CD8-positive, alpha-beta memory T cell (primary cell): Measurements from ENCODE around the gene SPATA12. TPM values are rescaled to one million over a fixed set of nuclear protein-coding genes. Genes with fewer than 3 reads are reported as not detected.

Experiments used
- CTCF ChIA-PET: fragments of 350-600 bp; sonication (Branson Sonifier 250); formaldehyde crosslinking; loops from one replicate; lab custom pipeline; 2021; ENCODE audit warnings: antibody characterized with exemption; lab: Charles Lee
- POLR2A ChIA-PET: fragments of 350-600 bp; sonication (Branson Sonifier 250); formaldehyde crosslinking; loops from one replicate; lab custom pipeline; 2021; ENCODE audit warnings: antibody characterized with exemption; lab: Charles Lee
- DNase-seq, 5 donors: peaks; one replicate each; pipeline versions ENCODE4 v3.0.0 to v3.0.0-alpha.2; 2020 to 2022; ENCODE audit warnings: mixed read lengths in 1 of 5
- H3K27ac ChIP-seq: one replicate; pipeline ENCODE4 v1.7.0; 2013; ENCODE audit warnings: low read depth, mild to moderate bottlenecking, low read length, moderate library complexity
- H3K27me3 ChIP-seq: 2 replicates; pipeline ENCODE4 v1.7.0; 2013; ENCODE audit warnings: low read length, mild to moderate bottlenecking; ENCODE audit not compliant: insufficient read depth, poor library complexity, severe bottlenecking
- H3K36me3 ChIP-seq: 2 replicates; pipeline ENCODE4 v1.7.0; 2013; ENCODE audit warnings: mild to moderate bottlenecking, low read length, moderate library complexity; ENCODE audit not compliant: insufficient read depth
- H3K4me1 ChIP-seq: 2 replicates; pipeline ENCODE4 v1.7.0; 2013; ENCODE audit warnings: mild to moderate bottlenecking, low read length, moderate library complexity; ENCODE audit not compliant: insufficient read depth
- H3K4me3 ChIP-seq: 2 replicates; pipeline ENCODE4 v1.7.0; 2013; ENCODE audit warnings: mild to moderate bottlenecking, low read length
- H3K9me3 ChIP-seq: 2 replicates; pipeline ENCODE4 v1.7.0; 2013; ENCODE audit warnings: mild to moderate bottlenecking, low read length
- H3K27ac Mint-ChIP-seq, 8 donors: one replicate each; pipeline ENCODE4 v1.8.0; 2020 to 2021; ENCODE audit warnings: mixed read lengths in 8 of 8, mild to moderate bottlenecking in 6 of 8, inconsistent platforms in 3 of 8, moderate library complexity in 3 of 8
- H3K27me3 Mint-ChIP-seq, 2 donors: one replicate each; pipeline ENCODE4 v1.8.0; 2020 to 2021; ENCODE audit warnings: mixed read lengths in 2 of 2, mild to moderate bottlenecking in 1 of 2, moderate library complexity in 1 of 2
- H3K36me3 Mint-ChIP-seq, 3 donors: one replicate each; pipeline ENCODE4 v1.8.0; 2020 to 2021; ENCODE audit warnings: mixed read lengths in 3 of 3, inconsistent platforms in 1 of 3, mild to moderate bottlenecking in 1 of 3
- H3K4me1 Mint-ChIP-seq, 3 donors: one replicate each; pipeline ENCODE4 v1.8.0; 2020 to 2021; ENCODE audit warnings: mixed read lengths in 3 of 3, inconsistent platforms in 1 of 3, mild to moderate bottlenecking in 1 of 3
- H3K4me3 Mint-ChIP-seq, 7 donors: one replicate each; pipeline ENCODE4 v1.8.0; 2020 to 2021; ENCODE audit warnings: mixed read lengths in 7 of 7, mild to moderate bottlenecking in 6 of 7, moderate library complexity in 4 of 7, inconsistent platforms in 2 of 7
- H3K9me3 Mint-ChIP-seq, 5 donors: one replicate each; pipeline ENCODE4 v1.8.0; 2020 to 2022; ENCODE audit warnings: mixed read lengths in 5 of 5, mild to moderate bottlenecking in 3 of 5, moderate library complexity in 2 of 5, inconsistent platforms in 1 of 5
- polyA plus RNA-seq: library from polyadenylated mRNA; unstranded; fragments of 300-500 nt; fragmentation: Illumina TruSeq; gene quantifications from one replicate; pipeline ENCODE4 v1.2.3, GENCODE V29; 2021
- total RNA-seq, 2 experiments: library from RNA; stranded (reverse); gene quantifications; one replicate each; pipeline ENCODE4 v1.2.3, GENCODE V29; 2021

SPATA12 gene, protein sequence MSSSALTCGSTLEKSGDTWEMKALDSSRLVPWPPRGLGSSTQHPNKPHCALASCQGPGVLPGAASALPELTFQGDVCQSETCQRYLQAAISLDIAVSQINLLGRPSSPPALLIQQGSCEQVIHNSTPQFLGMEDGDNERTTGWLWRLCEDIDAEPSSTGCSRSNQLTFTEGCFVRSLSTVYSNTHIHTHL
- total RNA-seq (not detected), polyA plus RNA-seq (not detected)

DNA sequence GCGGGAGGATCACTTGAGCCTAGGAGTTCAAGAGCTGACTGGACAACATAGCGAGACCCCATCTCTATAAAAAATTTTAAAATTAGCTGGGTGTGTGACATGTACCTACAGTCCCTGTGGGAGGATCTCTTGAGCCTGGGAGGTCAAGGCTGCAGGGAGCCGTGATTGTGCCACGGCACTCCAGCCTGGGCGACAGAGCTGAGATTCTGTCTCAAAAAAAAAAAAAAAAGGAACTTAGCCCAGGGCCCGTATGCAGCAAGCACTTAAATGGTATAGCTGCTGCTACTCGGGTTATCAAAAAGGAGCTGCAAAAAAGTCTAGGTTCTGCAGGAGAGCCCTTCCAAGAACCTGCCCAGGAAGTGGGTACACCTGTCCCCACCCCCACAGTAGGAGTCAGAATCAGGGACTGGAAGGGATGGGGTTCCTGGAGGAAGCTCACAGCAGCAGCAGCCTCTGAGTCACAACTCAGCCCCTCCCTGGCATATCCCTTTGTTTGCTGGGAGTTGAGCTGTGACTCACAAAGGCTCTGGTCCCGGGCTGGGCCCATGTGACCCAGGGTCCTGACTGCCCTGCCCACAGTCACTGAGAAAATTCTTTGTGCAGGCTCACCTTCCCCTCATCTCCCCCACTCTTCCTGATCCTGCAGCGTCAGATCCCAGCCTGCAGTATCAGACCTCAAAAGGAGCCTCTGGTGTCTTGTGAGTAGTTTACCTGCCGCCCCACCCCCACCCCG, at the start of gene SPATA12:
TSS of gene SPATA12 (plus strand) at position 576 of the 733 bp plus-strand sequence. CDS start 13,031 bp downstream, outside the sequence.
- Mint-ChIP-seq H3K4me3 (no peak within 1 kb of the TSS), H3K4me1 (no peaks in the 10 kb centered on the region), H3K27ac (no peak within 1 kb of the TSS), H3K9me3 (no peaks in the 10 kb centered on the region), H3K36me3 (peaks cover 0 to 4% (median 0%) of the 10 kb centered on the region in 3 donors), H3K27me3 (peaks cover 12 to 25% of the 10 kb centered on the region in 2 donors)
- H3K4me3 ChIP-seq: no peak within 1 kb of the TSS
- no peaks in the 10 kb centered on the region for H3K4me1 ChIP-seq
- H3K9me3 ChIP-seq: no peaks in the 10 kb centered on the region
- no peak within 1 kb of the TSS for H3K27ac ChIP-seq
- H3K27me3 ChIP-seq: no peaks in the 10 kb centered on the region
- POLR2A ChIA-PET: no interaction called here
- CTCF ChIA-PET: no interaction called here
- DNase-seq: no peak
- H3K36me3 ChIP-seq: no peaks in the 10 kb centered on the region

DNA sequence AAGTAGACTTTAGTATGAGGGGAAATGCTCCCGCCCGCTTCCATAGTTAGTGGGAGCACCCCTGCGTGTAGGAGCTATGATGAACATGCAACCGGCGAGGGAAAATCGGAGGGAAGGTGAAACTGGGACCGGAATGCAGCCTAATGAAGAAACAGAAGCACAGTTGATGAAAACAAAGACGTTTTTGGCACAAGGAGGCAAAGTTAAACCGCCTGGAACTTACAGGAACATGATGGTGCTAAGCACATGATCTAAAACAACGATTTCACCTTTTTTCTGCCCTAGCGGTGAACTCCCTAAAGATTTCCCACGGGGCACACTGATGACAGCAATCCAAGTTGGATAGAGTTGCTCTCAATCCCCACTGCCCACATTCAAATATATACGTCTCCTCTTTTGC, 49.4 kb upstream of the SPATA12 start:
- no peaks in the 10 kb centered on the region for H3K4me1 Mint-ChIP-seq
- no peaks in the 10 kb centered on the region for H3K36me3 Mint-ChIP-seq
- CTCF ChIA-PET: no interaction called here
- no peaks in the 10 kb centered on the region for H3K4me1 ChIP-seq
- H3K4me3 Mint-ChIP-seq: no peak overlapping the region
- H3K9me3 Mint-ChIP-seq: no peaks in the 10 kb centered on the region
- no peak for DNase-seq
- peak overlapping the region in 1 of 8 donors; percentile 15 for H3K27ac Mint-ChIP-seq
- H3K27ac ChIP-seq: no peak overlapping the region
- no peaks in the 10 kb centered on the region for H3K27me3 ChIP-seq
- H3K4me3 ChIP-seq: no peak overlapping the region
- POLR2A ChIA-PET: no interaction called here
- H3K27me3 Mint-ChIP-seq: peaks cover 9 to 12% of the 10 kb centered on the region in 2 donors
- H3K36me3 ChIP-seq: no peaks in the 10 kb centered on the region
- no peaks in the 10 kb centered on the region for H3K9me3 ChIP-seq

DNA sequence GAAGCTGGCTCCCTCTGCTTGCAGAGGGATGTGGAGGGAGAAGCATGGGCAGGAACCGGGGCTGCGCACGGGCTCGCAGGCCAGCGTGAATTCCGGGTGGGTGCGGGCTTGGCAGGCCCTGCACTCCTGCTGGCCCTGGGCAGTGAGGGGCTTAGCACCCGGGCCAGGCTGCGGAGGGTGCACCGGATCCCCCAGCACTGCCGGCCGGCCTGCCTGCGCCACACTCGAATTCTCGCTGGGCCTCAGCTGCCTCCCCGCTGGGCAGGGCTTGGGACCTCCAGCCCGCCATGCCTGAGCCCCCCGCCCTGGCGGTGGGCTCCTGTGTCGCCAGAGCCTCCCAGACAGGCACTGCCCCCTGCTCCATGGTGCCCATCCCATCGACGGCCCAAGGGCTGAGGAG, 47.6 kb upstream of the SPATA12 start:
- no peaks in the 10 kb centered on the region for H3K36me3 ChIP-seq

DNA sequence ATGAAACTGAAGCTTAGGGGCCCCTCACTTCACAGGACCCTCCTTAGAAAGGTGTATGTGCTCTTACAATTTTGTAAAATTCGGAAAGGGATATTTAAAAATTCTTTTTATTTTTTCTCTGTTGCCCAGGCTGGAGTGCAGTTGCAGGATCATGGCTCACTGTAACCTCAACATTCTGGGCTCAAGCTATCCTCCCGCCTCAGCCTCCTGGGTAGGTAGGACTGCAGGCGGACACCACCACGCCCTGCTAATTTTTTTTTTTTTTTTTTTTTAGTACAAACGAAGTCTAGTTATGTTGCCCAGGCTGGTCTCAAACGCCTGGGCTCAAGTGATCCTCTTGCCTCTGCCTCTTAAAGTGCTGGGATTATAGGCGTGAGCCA, 45.1 kb upstream of the SPATA12 start:
- Mint-ChIP-seq H3K27me3 (peaks cover 9 to 19% of the 10 kb centered on the region in 2 donors), H3K4me1 (no peaks in the 10 kb centered on the region), H3K9me3 (no peaks in the 10 kb centered on the region), H3K27ac (no peak overlapping the region), H3K36me3 (no peaks in the 10 kb centered on the region), H3K4me3 (no peak overlapping the region)
- H3K27ac ChIP-seq: no peak overlapping the region
- H3K27me3 ChIP-seq: no peaks in the 10 kb centered on the region
- no peak for DNase-seq
- no peaks in the 10 kb centered on the region for H3K4me1 ChIP-seq
- no peak overlapping the region for H3K4me3 ChIP-seq
- ChIA-PET POLR2A (no interaction called here), CTCF (interaction anchor here (0.9 kb wide), 1 partner anchor 19 kb away, joined by 4 read pairs; no protein-coding TSS in a partner anchor)
- H3K9me3 ChIP-seq: no peaks in the 10 kb centered on the region
- H3K36me3 ChIP-seq: no peaks in the 10 kb centered on the region

More for the DNA sequence above, 47.6 kb upstream of the SPATA12 start:
- Histone ChIP-seq H3K27me3 (no peaks in the 10 kb centered on the region), H3K4me1 (no peaks in the 10 kb centered on the region), H3K27ac (no peak overlapping the region), H3K4me3 (no peak overlapping the region), H3K9me3 (no peaks in the 10 kb centered on the region)
- POLR2A ChIA-PET: no interaction called here
- no peak for DNase-seq
- CTCF ChIA-PET: interaction anchor here (2.3 kb wide), 1 partner anchor 10 kb away, joined by 5 read pairs; no protein-coding TSS in a partner anchor
- Mint-ChIP-seq H3K27me3 (peaks cover 11 to 13% of the 10 kb centered on the region in 2 donors), H3K27ac (no peak overlapping the region), H3K4me3 (no peak overlapping the region), H3K9me3 (no peaks in the 10 kb centered on the region), H3K4me1 (no peaks in the 10 kb centered on the region), H3K36me3 (no peaks in the 10 kb centered on the region)

DNA sequence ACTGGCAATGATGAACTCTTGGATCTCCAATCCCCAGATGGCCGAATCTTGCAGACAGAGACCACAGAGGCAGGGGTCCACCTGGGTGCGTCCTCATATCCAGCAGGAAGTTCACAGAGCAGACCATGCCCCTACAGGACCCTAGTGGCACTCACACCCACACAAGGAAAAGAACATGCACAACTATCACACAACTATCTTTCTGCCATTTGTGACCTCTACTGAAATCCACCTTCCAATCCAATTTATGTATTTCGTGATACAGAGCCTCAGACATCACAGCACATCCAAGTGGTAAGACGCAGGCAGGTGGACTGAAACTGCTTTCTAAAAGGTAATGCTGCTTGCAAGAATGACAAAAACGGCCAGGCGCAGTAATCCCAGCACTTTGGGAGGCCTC, 44.6 kb upstream of the SPATA12 start:
- no peaks in the 10 kb centered on the region for H3K4me1 ChIP-seq
- H3K9me3 ChIP-seq: no peaks in the 10 kb centered on the region
- no peak overlapping the region for H3K27ac ChIP-seq
- H3K9me3 Mint-ChIP-seq: no peaks in the 10 kb centered on the region
- no peak for DNase-seq
- no peak overlapping the region for H3K4me3 ChIP-seq
- H3K27me3 Mint-ChIP-seq: peaks cover 9 to 21% of the 10 kb centered on the region in 2 donors
- H3K27me3 ChIP-seq: no peaks in the 10 kb centered on the region
- CTCF ChIA-PET: no interaction called here
- H3K36me3 ChIP-seq: no peaks in the 10 kb centered on the region
- H3K27ac Mint-ChIP-seq: no peak overlapping the region
- no peaks in the 10 kb centered on the region for H3K36me3 Mint-ChIP-seq
- POLR2A ChIA-PET: no interaction called here
- no peaks in the 10 kb centered on the region for H3K4me1 Mint-ChIP-seq
- no peak overlapping the region for H3K4me3 Mint-ChIP-seq

DNA sequence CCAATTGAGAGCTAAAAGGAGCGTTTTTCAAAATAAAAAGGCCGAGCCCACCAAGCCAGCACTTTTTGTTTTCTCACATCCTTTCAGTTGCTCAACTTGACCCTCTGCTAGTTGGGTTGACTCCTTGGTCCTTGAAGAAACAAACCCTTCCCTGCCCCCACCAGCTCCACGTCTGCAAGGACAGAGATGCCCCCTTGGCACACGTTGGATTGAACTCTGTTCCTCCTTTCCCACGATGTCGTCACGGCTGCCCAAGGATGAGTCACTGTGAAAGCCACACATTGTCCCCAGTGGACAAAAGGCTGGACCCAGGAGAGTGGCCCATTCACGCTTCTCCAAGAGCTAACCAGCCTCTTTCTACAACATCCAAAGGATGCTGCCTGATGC, 43.0 kb upstream of the SPATA12 start:
- H3K27ac Mint-ChIP-seq: no peak overlapping the region
- ChIA-PET POLR2A (no interaction called here), CTCF (interaction anchor here (1.3 to 1.6 kb wide), 2 partner anchors 10 to 22 kb away, joined by 3 to 4 read pairs; no protein-coding TSS in a partner anchor)
- no peaks in the 10 kb centered on the region for H3K9me3 Mint-ChIP-seq
- H3K4me3 ChIP-seq: no peak overlapping the region
- H3K36me3 Mint-ChIP-seq: no peaks in the 10 kb centered on the region
- no peaks in the 10 kb centered on the region for H3K4me1 Mint-ChIP-seq
- H3K9me3 ChIP-seq: no peaks in the 10 kb centered on the region
- no peaks in the 10 kb centered on the region for H3K27me3 ChIP-seq
- DNase-seq: no peak
- no peak overlapping the region for H3K27ac ChIP-seq
- H3K27me3 Mint-ChIP-seq: peaks cover 9 to 23% of the 10 kb centered on the region in 2 donors
- no peak overlapping the region for H3K4me3 Mint-ChIP-seq
- H3K36me3 ChIP-seq: no peaks in the 10 kb centered on the region
- H3K4me1 ChIP-seq: no peaks in the 10 kb centered on the region

DNA sequence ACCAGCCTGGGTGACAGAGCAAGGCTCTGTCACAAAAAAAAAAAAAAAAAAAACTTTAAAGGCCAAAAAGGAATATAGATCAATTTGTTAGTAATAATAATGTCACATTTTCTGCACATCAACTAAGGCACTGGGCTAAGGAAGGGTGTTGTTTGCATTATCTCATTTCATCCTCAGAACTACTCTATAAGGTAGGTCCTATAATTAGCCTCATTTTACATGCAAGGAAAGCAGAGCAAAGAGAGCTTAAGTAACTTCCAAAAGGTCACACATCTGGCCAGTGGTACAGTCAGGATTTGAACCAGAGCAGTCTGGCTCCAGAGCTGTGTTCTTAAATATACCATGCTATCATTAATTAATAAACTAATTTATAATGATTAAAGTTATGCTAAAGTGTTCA, 42.2 kb upstream of the SPATA12 start:
- no peak for DNase-seq
- Mint-ChIP-seq H3K4me1 (no peaks in the 10 kb centered on the region), H3K9me3 (no peaks in the 10 kb centered on the region), H3K4me3 (no peak overlapping the region), H3K27me3 (peaks cover 9 to 29% of the 10 kb centered on the region in 2 donors), H3K27ac (no peak overlapping the region), H3K36me3 (no peaks in the 10 kb centered on the region)
- no peaks in the 10 kb centered on the region for H3K9me3 ChIP-seq
- no peaks in the 10 kb centered on the region for H3K36me3 ChIP-seq
- no peak overlapping the region for H3K4me3 ChIP-seq
- H3K4me1 ChIP-seq: no peaks in the 10 kb centered on the region
- POLR2A ChIA-PET: no interaction called here
- H3K27ac ChIP-seq: no peak overlapping the region
- CTCF ChIA-PET: interaction anchor here (1.3 kb wide), 1 partner anchor 23 kb away, joined by 3 read pairs; no protein-coding TSS in a partner anchor
- H3K27me3 ChIP-seq: no peaks in the 10 kb centered on the region

DNA sequence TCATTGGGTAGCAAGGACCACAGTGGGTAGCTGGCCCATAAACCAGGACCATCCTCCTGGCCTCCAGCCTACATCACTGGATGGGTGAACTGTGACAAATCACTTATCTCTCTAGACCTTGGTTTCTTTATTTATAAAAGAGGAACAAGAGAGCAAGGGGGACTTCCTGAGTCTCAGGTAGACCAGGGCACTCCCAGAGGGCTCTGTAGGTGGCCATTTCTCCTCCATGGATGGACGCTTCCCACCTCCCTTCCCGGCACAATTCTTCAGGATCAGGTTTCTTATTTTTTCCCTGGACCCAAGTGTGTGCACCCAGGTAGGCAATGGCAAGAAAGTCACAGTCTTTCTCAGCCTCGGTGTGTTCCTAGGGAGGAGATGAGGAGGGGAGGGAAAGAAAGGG, 41.4 kb upstream of the SPATA12 start:
- CTCF ChIA-PET: no interaction called here
- H3K27me3 Mint-ChIP-seq: peaks cover 13 to 35% of the 10 kb centered on the region in 2 donors
- H3K36me3 Mint-ChIP-seq: no peaks in the 10 kb centered on the region
- no peaks in the 10 kb centered on the region for H3K27me3 ChIP-seq
- no peak overlapping the region for H3K27ac ChIP-seq
- no peak overlapping the region for H3K4me3 Mint-ChIP-seq
- no peak for DNase-seq
- no peaks in the 10 kb centered on the region for H3K4me1 ChIP-seq
- H3K27ac Mint-ChIP-seq: no peak overlapping the region
- no peaks in the 10 kb centered on the region for H3K36me3 ChIP-seq
- POLR2A ChIA-PET: no interaction called here
- no peak overlapping the region for H3K4me3 ChIP-seq
- no peaks in the 10 kb centered on the region for H3K4me1 Mint-ChIP-seq
- no peaks in the 10 kb centered on the region for H3K9me3 Mint-ChIP-seq
- no peaks in the 10 kb centered on the region for H3K9me3 ChIP-seq
